Stimulated activated naive B cell treated with anti-CD40 and anti-IgM and Interleukin-4, amounts not matched to agents 10 μg/mL and 1 μg/mL and 100 μg/mL, for 72 hours (primary cell): ENCODE data around the gene FZD8.

Experiments
- ATAC-seq, 2 donors: fragments of 150-1000 bp; cut with Tn5 transposase; replicated peaks; 2 replicates each; pipeline ENCODE4 v1.10.0; 2021; ENCODE audit warnings: moderate library complexity in 1 of 2
- DNase-seq: peaks from one replicate; pipeline ENCODE4 v3.0.0; 2021
- H3K27ac Mint-ChIP-seq: one replicate; pipeline ENCODE4 v1.8.0; 2022; ENCODE audit warnings: mild to moderate bottlenecking, mixed read lengths
- H3K27me3 Mint-ChIP-seq, 2 donors: one replicate each; pipeline ENCODE4 v1.8.0; 2022; ENCODE audit warnings: mixed read lengths in 2 of 2
- H3K36me3 Mint-ChIP-seq, 2 donors: one replicate each; pipeline ENCODE4 v1.8.0; 2022; ENCODE audit warnings: mixed read lengths in 2 of 2, mild to moderate bottlenecking in 1 of 2
- H3K4me1 Mint-ChIP-seq, 2 donors: one replicate each; pipeline ENCODE4 v1.8.0; 2022; ENCODE audit warnings: mixed read lengths in 2 of 2, mild to moderate bottlenecking in 1 of 2
- H3K4me3 Mint-ChIP-seq, 2 donors: one replicate each; pipeline ENCODE4 v1.8.0; 2022; ENCODE audit warnings: mild to moderate bottlenecking in 2 of 2, mixed read lengths in 2 of 2, moderate library complexity in 1 of 2
- H3K9me3 Mint-ChIP-seq, 2 donors: one replicate each; pipeline ENCODE4 v1.8.0; 2022; ENCODE audit warnings: mixed read lengths in 2 of 2, mild to moderate bottlenecking in 1 of 2

The FZD8 gene

DNA sequence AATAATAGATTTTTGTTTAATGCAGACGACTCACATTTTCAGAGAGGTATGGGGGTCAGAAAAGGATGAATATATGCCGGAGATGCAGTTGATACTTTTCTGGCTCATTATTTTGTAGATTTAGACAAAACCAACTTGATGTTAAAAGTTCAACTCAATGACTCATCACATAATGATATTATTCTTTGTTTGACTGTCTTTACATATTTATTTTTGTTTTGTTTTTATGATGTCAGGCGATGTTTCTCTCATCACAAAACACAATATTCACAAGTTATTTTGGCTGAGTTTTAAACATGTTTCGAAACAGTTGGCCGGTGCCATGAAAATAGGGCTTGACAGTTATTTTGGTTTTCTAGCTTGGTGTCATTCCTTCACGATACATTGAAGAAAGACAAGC lies 35.7 kb downstream of the FZD8 start:
- Mint-ChIP-seq H3K36me3 (peaks cover 6 to 7% of the 10 kb centered on the region in 2 donors), H3K4me3 (no peak overlapping the region), H3K9me3 (peaks cover 7 to 9% of the 10 kb centered on the region in 2 donors), H3K27ac (no peak overlapping the region), H3K4me1 (peaks cover 8 to 15% of the 10 kb centered on the region in 2 donors), H3K27me3 (peaks cover 55 to 65% of the 10 kb centered on the region in 2 donors)
- DNase-seq (no peak), ATAC-seq (no peak)

- ATAC-seq (no peak), DNase-seq (no peak)
- Mint-ChIP-seq H3K4me1 (peaks cover 8 to 15% of the 10 kb centered on the region in 2 donors), H3K36me3 (peaks cover 7 to 8% of the 10 kb centered on the region in 2 donors), H3K27me3 (peaks cover 55 to 65% of the 10 kb centered on the region in 2 donors), H3K9me3 (peaks cover 11 to 14% of the 10 kb centered on the region in 2 donors), H3K27ac (no peak within 1 kb of the TSS), H3K4me3 (no peak within 1 kb of the TSS)
These were observed 36.9 kb downstream of the FZD8 start, which contains the start of gene GJD4 for GRCh38 chr10:35605191-35605590. Gene GJD4, plus strand, starts transcription at chr10:35605341. Its CDS starts 227 bp downstream, at chr10:35605568.

DNA sequence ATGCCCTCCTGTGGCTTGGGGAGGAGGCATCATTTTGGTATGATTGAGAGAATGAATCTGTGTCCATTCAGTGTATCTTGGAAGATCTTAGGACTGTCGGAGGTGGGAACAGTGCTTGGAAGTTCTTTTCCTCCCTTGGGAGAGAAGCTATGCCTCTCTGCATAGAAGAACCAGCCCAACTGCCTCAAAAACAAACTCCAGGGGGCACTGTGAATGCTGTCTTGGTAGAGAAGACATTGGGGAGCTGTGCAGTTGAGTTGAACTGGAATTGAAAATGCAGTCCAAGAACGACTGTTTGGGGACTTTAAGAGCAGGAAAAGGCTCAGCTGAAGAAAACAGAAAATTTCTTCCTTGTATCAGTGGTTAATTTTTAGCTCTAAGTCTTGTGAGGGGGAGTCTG lies 41.9 kb downstream of the FZD8 start:
- ATAC-seq (no peak), DNase-seq (no peak)
- H3K9me3 Mint-ChIP-seq = peaks cover 9 to 13% of the 10 kb centered on the region in 2 donors
- no peak overlapping the region for H3K27ac Mint-ChIP-seq
- H3K4me3 Mint-ChIP-seq = no peak overlapping the region
- peaks cover 43 to 51% of the 10 kb centered on the region in 2 donors for H3K27me3 Mint-ChIP-seq
- peaks cover 0 to 4% of the 10 kb centered on the region in 2 donors for H3K36me3 Mint-ChIP-seq
- peaks cover 0 to 6% of the 10 kb centered on the region in 2 donors for H3K4me1 Mint-ChIP-seq

- Mint-ChIP-seq H3K4me1 (peaks cover 0 to 2% of the 10 kb centered on the region in 2 donors), H3K27me3 (peaks cover 32 to 37% of the 10 kb centered on the region in 2 donors), H3K36me3 (peaks cover 0 to 4% of the 10 kb centered on the region in 2 donors), H3K4me3 (no peak overlapping the region), H3K9me3 (peaks cover 9 to 13% of the 10 kb centered on the region in 2 donors), H3K27ac (no peak overlapping the region)
- DNase-seq (no peak), ATAC-seq (no peak)
These were observed 43.7 kb downstream of the FZD8 start for GRCh38 chr10:35598379-35598778.

DNA sequence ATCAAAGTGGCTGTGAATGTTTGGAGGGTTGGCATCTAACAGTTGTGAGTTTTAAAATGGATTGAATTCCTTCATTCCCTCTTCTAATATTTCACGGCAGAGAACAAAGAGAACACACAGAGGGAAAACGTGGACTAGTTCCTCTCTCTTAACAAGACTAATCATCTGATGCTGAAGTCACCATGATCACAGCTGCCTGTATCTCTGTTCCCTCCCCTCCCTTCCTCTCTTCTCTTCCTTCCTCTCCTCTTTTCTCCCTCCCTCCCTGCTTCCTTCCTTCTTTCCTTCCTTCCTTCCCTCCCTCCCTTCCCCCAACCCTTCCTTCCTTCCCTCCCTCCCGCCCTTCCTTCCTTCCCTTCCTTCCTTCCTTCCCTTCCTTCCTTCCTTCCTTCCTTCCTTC lies 47.0 kb downstream of the FZD8 start:
- Mint-ChIP-seq H3K36me3 (peaks cover 3 to 4% of the 10 kb centered on the region in 2 donors), H3K4me3 (no peak overlapping the region), H3K4me1 (no peaks in the 10 kb centered on the region), H3K27me3 (peaks cover 22 to 26% of the 10 kb centered on the region in 2 donors), H3K9me3 (peaks cover 11 to 21% of the 10 kb centered on the region in 2 donors), H3K27ac (no peak overlapping the region)
- no peak for DNase-seq
- ATAC-seq = no peak

GRCh38 chr10:35594115-35595079 lies 47.7 kb downstream of the FZD8 start:
- Mint-ChIP-seq H3K27ac (no peak overlapping the region), H3K27me3 (peaks cover 22 to 23% of the 10 kb centered on the region in 2 donors), H3K4me1 (no peaks in the 10 kb centered on the region), H3K4me3 (no peak overlapping the region), H3K9me3 (peaks cover 11 to 20% of the 10 kb centered on the region in 2 donors), H3K36me3 (peaks cover 3 to 4% of the 10 kb centered on the region in 2 donors)
- ATAC-seq = no peak
- DNase-seq = no peak

GRCh38 chr10:35592441-35592840 lies 49.7 kb downstream of the FZD8 start:
- H3K4me1 Mint-ChIP-seq = no peaks in the 10 kb centered on the region
- peaks cover 17 to 23% of the 10 kb centered on the region in 2 donors for H3K27me3 Mint-ChIP-seq
- no peak for DNase-seq
- no peak for ATAC-seq
- no peak overlapping the region for H3K27ac Mint-ChIP-seq
- H3K9me3 Mint-ChIP-seq = peaks cover 11 to 20% of the 10 kb centered on the region in 2 donors
- H3K36me3 Mint-ChIP-seq = peaks cover 3 to 4% of the 10 kb centered on the region in 2 donors
- no peak overlapping the region for H3K4me3 Mint-ChIP-seq

DNA sequence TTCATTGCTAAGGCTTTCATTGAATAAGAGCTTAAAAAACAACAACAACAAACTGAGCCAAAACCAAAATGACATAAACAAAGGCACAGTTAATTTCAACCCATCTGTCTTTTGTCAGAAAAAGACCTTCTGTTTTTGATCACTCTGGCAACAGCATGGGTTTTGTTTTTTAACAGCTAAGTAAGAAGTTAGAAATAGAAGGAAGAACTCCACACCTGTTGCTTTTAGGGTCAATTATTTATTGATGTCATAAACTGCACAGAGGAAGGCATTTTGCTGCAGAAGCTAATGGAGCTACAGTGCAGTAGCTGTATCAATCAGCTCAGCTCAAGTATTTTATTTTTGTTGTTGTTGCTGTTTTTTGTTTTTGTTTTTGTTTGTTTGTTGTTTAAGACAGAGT lies 53.3 kb downstream of the FZD8 start:
- H3K27ac Mint-ChIP-seq = no peak overlapping the region
- no peak for DNase-seq
- no peaks in the 10 kb centered on the region for H3K4me1 Mint-ChIP-seq
- H3K27me3 Mint-ChIP-seq = peaks cover 30 to 37% of the 10 kb centered on the region in 2 donors
- H3K9me3 Mint-ChIP-seq = peaks cover 8 to 16% of the 10 kb centered on the region in 2 donors
- no peak overlapping the region for H3K4me3 Mint-ChIP-seq
- no peak for ATAC-seq
- peaks cover 3 to 4% of the 10 kb centered on the region in 2 donors for H3K36me3 Mint-ChIP-seq
